Activated naive CD8-positive, alpha-beta T cell treated with anti-CD3 and anti-CD28 coated beads for 36 hours (primary cell): ENCODE data around the gene UBAP1L. TPM values are rescaled to one million over a fixed set of nuclear protein-coding genes. Genes with fewer than 3 reads are reported as not detected.

ENCODE experiments used
- DNase-seq: peaks from one replicate; pipeline ENCODE4 v3.0.0; 2021
- H3K27ac Mint-ChIP-seq: one replicate; pipeline ENCODE4 v1.8.0; 2022; ENCODE audit warnings: mild to moderate bottlenecking, moderate library complexity, mixed read lengths
- H3K27me3 Mint-ChIP-seq: one replicate; pipeline ENCODE4 v1.8.0; 2022; ENCODE audit warnings: mild to moderate bottlenecking, mixed read lengths
- H3K36me3 Mint-ChIP-seq: one replicate; pipeline ENCODE4 v1.8.0; 2021; ENCODE audit warnings: mild to moderate bottlenecking, mixed read lengths
- H3K4me1 Mint-ChIP-seq: one replicate; pipeline ENCODE4 v1.8.0; 2021; ENCODE audit warnings: mixed read lengths
- H3K4me3 Mint-ChIP-seq: one replicate; pipeline ENCODE4 v1.8.0; 2022; ENCODE audit warnings: mild to moderate bottlenecking, moderate library complexity, mixed read lengths
- H3K9me3 Mint-ChIP-seq: one replicate; pipeline ENCODE4 v1.8.0; 2022; ENCODE audit warnings: mixed read lengths
- total RNA-seq, 2 experiments: library from RNA; stranded (reverse); gene quantifications; one replicate each; pipeline ENCODE4 v1.2.3, GENCODE V29; 2021

Gene UBAP1L
- total RNA-seq, 2 experiments from 2014 or later: 2.2 to 2.7 TPM

GRCh38 chr15:65068403-65068788, 46.6 kb downstream of the UBAP1L start:
- no peaks in the 10 kb centered on the region for H3K9me3 Mint-ChIP-seq
- no peaks in the 10 kb centered on the region for H3K36me3 Mint-ChIP-seq
- peaks cover 36% of the 10 kb centered on the region for H3K27me3 Mint-ChIP-seq
- no peak overlapping the region for H3K27ac Mint-ChIP-seq
- H3K4me3 Mint-ChIP-seq: no peak overlapping the region
- H3K4me1 Mint-ChIP-seq: peaks cover 6% of the 10 kb centered on the region
- DNase-seq: no peak

DNA sequence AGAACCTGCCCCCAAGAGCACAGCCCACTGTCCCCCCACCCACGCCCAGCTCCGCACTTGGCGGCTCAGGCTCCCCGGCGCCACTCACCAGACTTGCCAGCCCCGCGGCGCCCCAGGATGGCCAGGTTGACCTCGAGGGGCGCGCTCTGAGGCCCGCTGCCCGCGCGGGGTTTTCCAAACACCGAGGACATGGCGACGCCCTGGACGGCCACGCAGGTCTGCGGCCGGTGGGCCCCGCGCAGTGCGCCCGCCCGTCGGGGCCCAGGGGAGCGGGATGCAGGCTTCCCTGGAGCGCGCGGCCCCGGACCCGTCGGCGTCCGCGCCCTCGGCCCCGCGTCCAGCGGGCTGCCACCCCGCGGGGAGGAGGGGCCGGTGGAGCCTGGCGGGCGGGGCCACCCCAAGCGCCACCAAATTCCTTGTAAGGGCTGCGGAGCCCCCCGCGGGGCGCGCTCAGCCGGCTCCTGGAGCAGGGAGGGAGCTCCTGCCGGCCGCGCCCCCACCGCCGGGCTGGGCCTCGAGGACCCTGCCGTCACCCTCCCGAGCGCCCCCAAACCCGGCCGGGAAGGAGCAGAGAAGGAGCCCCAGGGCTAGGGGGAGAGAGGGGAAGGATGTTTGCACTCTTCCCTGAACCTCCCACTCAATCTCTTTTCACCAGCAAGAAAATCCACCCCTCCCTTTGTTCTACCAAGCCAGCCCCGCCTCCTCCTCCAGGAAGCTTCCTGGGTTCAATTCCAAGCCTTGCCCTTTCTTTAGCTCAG, 47.2 kb downstream of the UBAP1L start, which contains the start of gene RASL12:
RASL12 (minus strand) TSS at position 347 of the 758 bp plus-strand sequence; CDS start at position 191, 156 bp downstream.
- DNase-seq: no peak
- peaks cover 6% of the 10 kb centered on the region for H3K4me1 Mint-ChIP-seq
- no peaks in the 10 kb centered on the region for H3K36me3 Mint-ChIP-seq
- peak within 1 kb of the TSS; percentile 59 for H3K4me3 Mint-ChIP-seq
- peaks cover 36% of the 10 kb centered on the region for H3K27me3 Mint-ChIP-seq
- H3K27ac Mint-ChIP-seq: no peak within 1 kb of the TSS
- H3K9me3 Mint-ChIP-seq: no peaks in the 10 kb centered on the region

DNA sequence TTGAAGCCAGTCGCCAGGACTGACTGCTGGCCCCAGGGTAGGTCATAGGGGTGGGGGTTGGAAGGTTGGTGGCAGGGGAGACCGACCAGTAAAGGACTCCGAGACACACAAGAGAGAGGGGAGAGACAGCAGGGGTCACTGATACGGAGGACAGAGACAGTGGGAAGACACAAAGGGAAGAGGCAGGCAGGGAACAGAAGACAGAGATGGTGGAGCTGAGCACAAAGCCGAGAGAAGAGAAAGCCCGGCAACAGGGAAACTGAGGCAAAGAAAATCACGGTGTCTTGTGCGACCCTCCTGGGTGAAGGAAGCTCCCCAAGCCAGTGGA, 47.7 kb downstream of the UBAP1L start:
- no peak for DNase-seq
- Mint-ChIP-seq H3K4me3 (peak overlapping the region; percentile 59), H3K36me3 (no peaks in the 10 kb centered on the region), H3K27me3 (peaks cover 36% of the 10 kb centered on the region), H3K4me1 (peaks cover 6% of the 10 kb centered on the region), H3K9me3 (no peaks in the 10 kb centered on the region), H3K27ac (no peak overlapping the region)

DNA sequence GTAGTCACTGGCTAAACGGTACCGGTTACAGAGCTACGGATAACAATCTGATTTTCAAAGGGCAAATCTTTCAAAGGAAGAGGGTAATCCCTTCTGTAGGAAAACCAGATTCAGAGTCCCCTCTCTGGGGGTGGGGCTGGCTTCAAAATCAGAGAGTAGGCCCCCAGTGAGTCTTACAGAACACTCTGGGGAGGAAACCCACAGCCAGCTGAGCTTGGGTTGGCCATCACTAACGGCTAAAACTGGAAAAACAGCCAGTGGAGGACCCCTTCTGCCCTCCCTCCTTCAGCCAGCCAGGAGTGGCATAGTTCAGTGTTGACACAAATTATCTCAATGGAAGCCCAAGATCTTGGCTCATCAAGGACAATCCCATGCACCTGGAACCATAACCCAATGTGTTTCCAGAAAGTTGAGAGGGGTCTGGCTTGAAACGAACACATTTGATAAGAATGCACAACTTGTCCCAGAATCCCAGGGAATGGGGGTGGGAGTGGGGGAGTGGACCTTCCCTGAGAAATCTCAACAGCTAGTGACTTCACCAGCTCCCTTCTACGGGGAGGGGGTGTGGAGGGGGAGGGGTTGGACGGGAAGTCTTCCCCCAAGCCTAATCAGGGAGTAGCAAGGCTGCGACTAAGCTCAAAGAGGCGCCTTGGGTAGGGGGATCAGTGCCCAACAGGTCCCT, 48.2 kb downstream of the UBAP1L start:
- peaks cover 6% of the 10 kb centered on the region for H3K4me1 Mint-ChIP-seq
- H3K27me3 Mint-ChIP-seq: peaks cover 36% of the 10 kb centered on the region
- H3K9me3 Mint-ChIP-seq: no peaks in the 10 kb centered on the region
- DNase-seq: no peak
- peak overlapping the region; percentile 59 for H3K4me3 Mint-ChIP-seq
- no peak overlapping the region for H3K27ac Mint-ChIP-seq
- no peaks in the 10 kb centered on the region for H3K36me3 Mint-ChIP-seq

- no peaks in the 10 kb centered on the region for H3K9me3 Mint-ChIP-seq
- H3K27ac Mint-ChIP-seq: no peak overlapping the region
- no peak overlapping the region for H3K4me3 Mint-ChIP-seq
- no peak for DNase-seq
- peaks cover 6% of the 10 kb centered on the region for H3K4me1 Mint-ChIP-seq
- H3K27me3 Mint-ChIP-seq: peaks cover 36% of the 10 kb centered on the region
- no peaks in the 10 kb centered on the region for H3K36me3 Mint-ChIP-seq
Observed at GRCh38 chr15:65066001-65066634, 48.9 kb downstream of the UBAP1L start.

DNA sequence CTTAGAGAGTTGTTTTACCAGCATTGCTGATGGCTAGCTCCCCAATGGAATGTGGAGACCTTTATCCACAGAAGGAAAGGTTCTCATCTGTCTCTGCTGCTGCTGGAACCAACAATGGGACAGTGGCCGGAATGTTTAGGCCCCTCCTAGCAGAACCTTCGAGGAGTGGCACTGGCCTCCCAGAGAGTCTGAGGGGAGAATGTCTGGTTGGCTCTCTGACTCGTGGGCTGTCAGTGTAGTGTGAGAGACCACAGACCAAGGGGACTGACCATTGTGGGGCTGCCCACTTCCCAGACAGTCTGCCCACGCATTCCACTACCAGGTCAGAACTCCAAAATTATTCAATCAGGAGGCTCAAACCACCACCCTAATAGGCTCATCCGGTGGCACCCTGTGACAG, 52.3 kb downstream of the UBAP1L start:
- H3K4me1 Mint-ChIP-seq: peaks cover 3% of the 10 kb centered on the region
- no peak for DNase-seq
- H3K9me3 Mint-ChIP-seq: no peaks in the 10 kb centered on the region
- H3K27ac Mint-ChIP-seq: no peak overlapping the region
- peaks cover 29% of the 10 kb centered on the region for H3K27me3 Mint-ChIP-seq
- H3K36me3 Mint-ChIP-seq: no peaks in the 10 kb centered on the region
- H3K4me3 Mint-ChIP-seq: no peak overlapping the region

GRCh38 chr15:65062061-65062460, 52.9 kb downstream of the UBAP1L start:
- no peaks in the 10 kb centered on the region for H3K4me1 Mint-ChIP-seq
- DNase-seq: no peak
- H3K27me3 Mint-ChIP-seq: peaks cover 24% of the 10 kb centered on the region
- no peaks in the 10 kb centered on the region for H3K9me3 Mint-ChIP-seq
- H3K27ac Mint-ChIP-seq: no peak overlapping the region
- no peak overlapping the region for H3K4me3 Mint-ChIP-seq
- H3K36me3 Mint-ChIP-seq: no peaks in the 10 kb centered on the region

GRCh38 chr15:65060641-65061397, 54.2 kb downstream of the UBAP1L start:
- H3K4me1 Mint-ChIP-seq: no peaks in the 10 kb centered on the region
- no peak overlapping the region for H3K27ac Mint-ChIP-seq
- no peak for DNase-seq
- no peaks in the 10 kb centered on the region for H3K36me3 Mint-ChIP-seq
- peaks cover 13% of the 10 kb centered on the region for H3K27me3 Mint-ChIP-seq
- H3K9me3 Mint-ChIP-seq: no peaks in the 10 kb centered on the region
- no peak overlapping the region for H3K4me3 Mint-ChIP-seq

- no peaks in the 10 kb centered on the region for H3K36me3 Mint-ChIP-seq
- H3K4me3 Mint-ChIP-seq: no peak overlapping the region
- no peak for DNase-seq
- no peaks in the 10 kb centered on the region for H3K9me3 Mint-ChIP-seq
- no peak overlapping the region for H3K27ac Mint-ChIP-seq
- H3K27me3 Mint-ChIP-seq: peaks cover 6% of the 10 kb centered on the region
- peaks cover 2% of the 10 kb centered on the region for H3K4me1 Mint-ChIP-seq
Observed at GRCh38 chr15:65059931-65060596, 54.9 kb downstream of the UBAP1L start.

DNA sequence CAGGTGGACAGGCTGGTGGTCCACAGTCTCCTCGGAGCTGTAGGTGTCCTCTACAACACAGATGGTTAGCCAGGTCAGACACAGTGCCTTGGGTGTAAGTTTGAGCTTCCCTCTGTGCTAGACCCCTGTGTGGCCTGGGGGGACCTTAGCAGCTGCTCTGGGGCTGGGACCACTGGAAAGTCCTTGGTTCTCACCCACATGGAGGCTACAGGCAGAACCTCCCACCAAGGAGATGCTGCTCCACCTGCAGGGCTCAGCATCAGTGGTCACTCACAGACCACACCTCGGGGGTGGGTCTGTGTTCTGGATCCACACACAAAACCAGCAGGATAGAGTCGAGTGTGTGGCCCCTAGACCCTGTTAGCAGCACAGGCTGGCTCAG, 55.6 kb downstream of the UBAP1L start:
- Mint-ChIP-seq H3K9me3 (no peaks in the 10 kb centered on the region), H3K4me1 (peaks cover 2% of the 10 kb centered on the region), H3K27ac (no peak overlapping the region), H3K36me3 (no peaks in the 10 kb centered on the region), H3K27me3 (peaks cover under 1% of the 10 kb centered on the region), H3K4me3 (no peak overlapping the region)
- no peak for DNase-seq

GRCh38 chr15:65058394-65059368, 56.3 kb downstream of the UBAP1L start:
- peaks cover 2% of the 10 kb centered on the region for H3K4me1 Mint-ChIP-seq
- H3K36me3 Mint-ChIP-seq: no peaks in the 10 kb centered on the region
- H3K27ac Mint-ChIP-seq: no peak overlapping the region
- no peaks in the 10 kb centered on the region for H3K9me3 Mint-ChIP-seq
- H3K4me3 Mint-ChIP-seq: no peak overlapping the region
- no peaks in the 10 kb centered on the region for H3K27me3 Mint-ChIP-seq
- no peak for DNase-seq

- H3K27me3 Mint-ChIP-seq: no peaks in the 10 kb centered on the region
- no peak for DNase-seq
- H3K4me3 Mint-ChIP-seq: no peak overlapping the region
- H3K27ac Mint-ChIP-seq: no peak overlapping the region
- H3K4me1 Mint-ChIP-seq: peaks cover 2% of the 10 kb centered on the region
- H3K9me3 Mint-ChIP-seq: no peaks in the 10 kb centered on the region
- no peaks in the 10 kb centered on the region for H3K36me3 Mint-ChIP-seq
Observed at GRCh38 chr15:65057549-65057940, 57.5 kb downstream of the UBAP1L start.

GRCh38 chr15:65056868-65057548, 58.0 kb downstream of the UBAP1L start:
- Mint-ChIP-seq H3K4me3 (no peak overlapping the region), H3K36me3 (no peaks in the 10 kb centered on the region), H3K4me1 (peaks cover 2% of the 10 kb centered on the region), H3K27ac (no peak overlapping the region), H3K27me3 (no peaks in the 10 kb centered on the region), H3K9me3 (no peaks in the 10 kb centered on the region)
- no peak for DNase-seq
